Left cardiac atrium (tissue), 4 donors: ENCODE data around the gene GNAL. TPM values are rescaled to one million over a fixed set of nuclear protein-coding genes. Genes with fewer than 3 reads are reported as not detected.
"Not testable (repeated sequence)": the region's sequence is repeated elsewhere in the genome, so short reads cannot be mapped to it uniquely, and the experiment has no call there.

Source experiments
- ATAC-seq, 2 donors: fragments of 200-7000 bp; cut with Tn5 transposase; one replicate each; pipeline ENCODE4 v1.9.1; 2020; ENCODE audit warnings: mild to moderate bottlenecking in 2 of 2, moderate library complexity in 2 of 2
- DNase-seq: peaks from one replicate; pipeline ENCODE4 v3.0.0-alpha.2; 2020
- intact Hi-C, 2 donors: fragments of 100-400 bp; cut with DNase I; formaldehyde crosslinking; loops; one replicate each; pipeline versions ENCODE4 v1.14.1 to v1.15.1; 2022 to 2023
- microRNA-seq, 2 donors: library from miRNA; unstranded; fragments of <30 nt; microRNA quantifications; one replicate each; pipeline ENCODE4 v1.2.0, GENCODE V29; 2020
- total RNA-seq, 2 donors: library from RNA; stranded (reverse); fragmentation: NEBNext Ultra II Directional; extraction: Animal tissue kit (Norgen Biotek cat#: 25700); gene quantifications; one replicate each; pipeline ENCODE4 v1.2.1, GENCODE V29; 2021
- donor health status: DM: no; HTN: yes; CAD: no.
- donor health status: DM: no; HTN: yes; CAD: no; lungs with severe emphysema.
- donor health status: DM: yes; HTN: yes; CAD: no.
- donor health status: Dilated cardiomyopathy.

Gene GNAL
- total RNA-seq, 2 donors from 2014 or later: 3.0 to 5.8 TPM

DNA sequence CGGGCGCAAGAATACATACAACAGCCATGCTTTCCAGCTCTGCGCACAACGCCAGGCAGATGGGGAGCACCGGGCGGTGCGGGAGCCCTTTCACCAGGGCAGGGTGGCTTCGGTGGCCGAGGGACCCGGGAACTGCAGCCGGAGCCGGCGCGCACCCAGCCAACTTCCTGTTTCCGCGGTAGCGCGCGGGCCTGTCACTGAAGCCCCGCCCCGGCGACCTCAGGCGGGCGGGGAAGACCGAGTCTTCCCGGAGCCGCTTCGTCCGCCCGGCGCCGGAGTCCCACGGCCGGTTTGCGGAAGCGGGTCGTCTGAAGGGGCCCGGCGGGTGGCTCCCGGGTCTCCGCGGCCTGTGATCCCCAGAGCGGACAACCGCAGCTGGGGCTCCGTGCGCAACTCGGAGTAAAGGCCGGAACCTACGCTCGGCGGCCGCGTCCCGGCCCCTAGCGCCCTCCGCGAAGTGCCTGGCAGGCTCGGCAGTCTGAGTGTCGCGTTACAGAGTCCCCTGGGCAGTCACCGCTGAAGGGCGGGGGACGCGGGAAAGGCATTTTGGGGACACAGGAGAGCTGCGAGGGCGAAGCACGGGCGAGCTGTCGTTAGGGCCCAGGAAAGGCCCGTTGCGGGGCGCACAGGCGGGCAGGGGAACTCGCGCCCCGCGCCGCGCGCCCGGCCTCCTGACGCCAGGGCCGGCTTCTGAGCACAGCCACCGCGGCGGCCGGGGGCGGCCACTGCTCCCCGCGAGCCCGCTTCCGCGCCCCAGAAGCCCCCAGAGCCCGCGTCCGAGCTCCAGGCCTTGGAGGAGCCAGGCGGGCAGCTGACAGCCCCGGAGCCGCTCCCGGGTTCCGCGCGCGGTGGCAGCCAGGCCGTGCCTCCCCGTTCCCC is 219.4 kb downstream of the GNAL start, which contains the start of gene MPPE1:
MPPE1 (minus strand) TSS at position 136 of the 879 bp plus-strand sequence. CDS start 11,053 bp downstream, outside the sequence.
- DNase-seq (peak; percentile 93), ATAC-seq (peak; percentile 95 to 97)
- intact Hi-C loops: loop anchor here in 1 of 2 donors (2.0 to 5.0 kb wide), 2 partner anchors 56 to 72 kb away; partner anchors contain the start of genes CHMP1B and IMPA2

DNA sequence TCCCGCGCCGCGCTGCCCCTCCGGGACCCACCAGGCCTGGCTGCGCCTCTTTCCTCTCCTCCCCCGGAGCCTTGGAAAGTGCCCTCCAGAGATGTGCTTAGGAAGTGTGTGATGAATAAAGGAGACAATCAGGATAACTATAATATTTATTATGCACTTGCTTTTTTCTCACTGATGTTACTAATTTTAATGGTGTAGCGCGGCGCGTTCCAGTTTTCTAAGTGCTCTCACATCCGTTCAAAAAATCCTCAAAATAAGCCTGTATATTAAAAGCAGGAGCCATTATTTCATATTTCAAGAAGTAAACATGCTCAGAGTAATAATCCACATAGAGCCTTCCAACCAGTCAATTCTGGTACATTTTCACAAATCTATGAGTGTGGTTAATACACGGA is 220.0 kb downstream of the GNAL start:
- no peak for DNase-seq
- ATAC-seq: no peak
- intact Hi-C loops: loop anchor here in 1 of 2 donors (2.0 to 5.0 kb wide), 2 partner anchors 57 to 72 kb away; partner anchors contain the start of genes CHMP1B and IMPA2

DNA sequence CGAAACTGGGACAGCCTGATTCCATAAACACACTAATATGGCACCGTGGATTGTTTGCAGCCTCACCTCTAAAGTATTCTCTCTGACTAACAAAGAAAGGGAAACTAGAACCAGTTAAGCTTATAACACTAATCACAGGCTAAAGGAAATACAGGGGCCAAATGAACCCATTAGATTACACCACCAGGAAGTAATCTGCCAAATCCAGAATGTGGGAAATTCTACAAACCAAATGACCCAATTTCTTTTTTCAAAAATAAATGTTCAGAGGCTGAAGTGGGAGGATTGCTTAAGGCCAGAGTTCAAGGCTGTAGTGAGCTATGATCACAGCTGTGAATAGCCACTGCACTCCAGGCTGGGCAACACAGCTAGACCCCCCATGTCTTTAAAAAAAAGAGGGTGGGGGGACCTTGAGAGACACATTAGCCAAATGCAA is 220.5 kb downstream of the GNAL start:
- intact Hi-C loops: loop anchor here in 1 of 2 donors (2.0 to 5.0 kb wide), 2 partner anchors 57 to 71 kb away; partner anchors contain the start of genes CHMP1B and IMPA2
- DNase-seq (no peak), ATAC-seq (peak in 1 of 2 donors; percentile 7)

DNA sequence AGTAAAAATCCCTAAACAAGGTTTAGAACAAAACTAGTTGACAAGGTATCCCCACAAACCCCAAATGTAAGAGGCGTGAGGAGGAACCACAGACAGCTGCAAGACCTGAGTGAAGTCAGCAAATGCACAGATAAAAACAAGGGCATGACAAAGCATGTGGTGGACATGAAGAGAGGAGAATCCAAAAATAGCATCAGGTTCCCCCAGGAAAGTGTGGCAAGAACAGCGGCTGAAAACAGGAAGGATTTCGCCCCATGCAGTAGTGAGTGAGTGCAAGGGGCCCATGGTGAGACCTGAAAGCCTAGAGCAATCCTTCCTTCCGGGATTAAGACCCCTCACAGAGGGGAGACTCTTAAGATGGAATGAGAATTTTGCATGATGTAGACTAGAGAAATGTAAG is 227.8 kb downstream of the GNAL start:
- ATAC-seq: peak; percentile 49 to 63
- intact Hi-C loops, DNase-seq: not testable (repeated sequence)

DNA sequence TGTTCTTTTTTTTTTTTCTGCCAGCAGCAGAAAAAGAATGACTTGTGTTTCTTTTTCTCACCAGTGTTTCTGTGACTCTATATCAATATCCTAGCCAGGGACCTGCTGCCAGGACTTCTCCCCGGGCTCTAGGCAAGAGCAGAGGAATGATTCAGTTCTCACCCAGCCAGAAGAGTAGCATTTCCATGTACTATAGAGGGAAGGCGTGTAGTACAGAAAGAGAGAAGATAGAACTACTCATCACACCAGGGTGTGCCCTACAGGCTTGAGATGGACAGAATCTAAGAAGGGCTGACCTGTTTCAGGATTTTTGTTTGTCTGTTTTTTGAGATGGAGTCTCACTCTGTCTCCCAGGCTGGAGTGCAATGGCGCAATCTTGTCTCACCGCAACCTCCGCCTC is 230.5 kb downstream of the GNAL start:
- intact Hi-C loops, ATAC-seq, DNase-seq: not testable (repeated sequence)

DNA sequence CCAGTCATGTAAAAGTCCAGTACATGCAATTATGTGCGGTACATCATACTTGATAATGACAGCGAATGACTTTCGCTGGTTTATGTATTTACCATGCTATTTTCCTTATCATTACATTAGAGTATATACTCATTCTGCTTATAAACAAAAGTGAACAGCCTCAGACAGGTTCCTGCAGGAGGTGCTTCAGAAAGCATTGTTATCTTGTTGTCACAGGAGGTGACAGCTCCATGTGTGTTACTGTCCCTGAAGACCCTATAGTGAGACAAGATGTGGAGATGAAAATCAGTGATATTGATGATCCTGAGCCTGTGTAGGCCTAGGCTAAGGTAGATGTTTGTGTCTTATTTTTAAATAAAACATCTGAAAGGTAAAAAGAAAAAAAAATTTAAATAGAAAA is 234.4 kb downstream of the GNAL start:
- no peak for ATAC-seq

DNA sequence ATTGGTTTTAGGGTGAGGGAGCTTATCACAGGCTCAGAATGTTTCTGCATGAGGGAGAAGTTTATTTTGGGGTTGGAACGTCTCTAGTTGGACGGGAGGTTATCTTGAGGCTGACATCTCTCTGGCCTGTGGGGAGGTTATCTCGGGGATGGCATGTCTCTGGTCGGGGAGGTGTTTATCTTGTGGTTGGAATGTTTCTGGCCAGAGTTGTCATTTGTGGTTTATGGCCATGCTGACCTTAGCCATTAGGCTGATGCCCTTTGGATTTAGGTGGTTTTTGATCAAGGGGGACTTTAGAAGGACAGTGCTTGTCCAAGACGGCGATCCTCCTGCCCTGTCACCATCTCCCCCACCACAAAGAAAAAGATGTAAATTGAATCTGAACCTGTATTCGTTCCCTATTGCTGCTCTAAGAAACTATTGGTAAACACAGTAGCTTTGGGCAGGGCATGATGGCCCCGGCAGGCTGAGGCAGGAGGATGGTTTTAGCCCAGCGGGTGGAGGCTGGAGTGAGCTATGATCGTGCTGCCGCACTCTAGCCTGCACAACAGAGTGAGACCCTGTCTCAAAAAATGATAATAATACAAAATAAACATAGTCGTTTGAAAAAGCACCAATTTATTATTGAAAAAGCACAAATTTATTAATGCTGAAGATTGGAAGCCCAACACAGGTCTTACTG is 236.9 kb downstream of the GNAL start:
- intact Hi-C loops: no loop called here
- peak in 1 of 2 donors; percentile 61 for ATAC-seq
- DNase-seq: no peak

More for the DNA sequence above, 234.4 kb downstream of the GNAL start:
- DNase-seq: no peak
- intact Hi-C loops: no loop called here

DNA sequence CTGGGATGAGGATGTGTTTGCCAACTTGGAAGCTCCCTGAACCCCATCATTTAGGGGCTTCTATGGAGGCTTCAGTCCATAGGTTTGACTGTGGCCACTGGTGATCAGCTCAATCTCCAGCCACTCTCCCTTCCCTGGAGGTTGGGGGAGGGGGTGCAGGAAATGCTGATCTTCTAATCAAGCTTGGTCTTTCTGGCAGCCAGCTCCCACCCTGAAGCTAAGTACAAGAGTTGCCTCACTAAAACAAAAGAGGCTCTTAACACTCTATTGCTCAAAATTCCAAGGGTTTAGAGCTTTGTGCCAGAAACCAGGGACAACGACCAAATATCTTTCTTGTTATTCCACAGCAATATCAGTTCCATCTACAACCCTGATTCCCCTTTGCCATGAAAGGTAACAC is 238.4 kb downstream of the GNAL start:
- intact Hi-C loops: no loop called here
- ATAC-seq (no peak), DNase-seq (no peak)

DNA sequence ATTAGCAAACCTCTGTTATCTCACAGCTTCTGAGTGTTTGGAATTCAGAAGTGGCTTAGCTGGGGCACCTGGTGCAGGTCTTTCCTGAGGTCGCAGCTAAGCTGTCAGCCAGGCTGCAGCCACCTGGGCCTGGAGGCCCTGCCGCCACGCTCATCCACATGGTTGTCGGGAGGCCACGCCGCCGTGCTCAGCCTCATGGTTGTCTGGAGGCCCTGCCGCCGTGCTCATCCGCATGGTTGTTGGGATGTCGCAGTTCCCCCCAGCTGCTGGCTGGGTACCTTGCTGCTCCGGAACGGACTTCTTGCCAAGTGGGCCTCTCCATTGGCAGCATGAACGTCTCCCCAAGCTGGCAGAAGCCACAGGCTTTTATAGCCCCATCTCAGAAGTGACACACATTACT is 243.3 kb downstream of the GNAL start:
- DNase-seq (no peak), ATAC-seq (no peak)
- intact Hi-C loops: no loop called here

Small RNA genes within 50 kb of the gene (microRNA-seq; reads per million reads assigned to microRNA genes)
- 0 reads per million in 2 donors for gene MIR7153

Other genes starting within 250 kb of the GNAL start
- not detected for gene SLC35G4, start 79.7 kb upstream of the GNAL start, total RNA-seq
- gene CHMP1B, start 162.1 kb downstream of the GNAL start, total RNA-seq: 10 to 100 TPM; 25.6 to 35.3 TPM
- 10 to 100 TPM; 26.5 to 30.0 TPM for gene MPPE1, start 219.1 kb downstream of the GNAL start, total RNA-seq